Colonic mucosa (tissue), 4 donors: ENCODE data around the gene GPX4. TPM values are rescaled to one million over a fixed set of nuclear protein-coding genes. Genes with fewer than 3 reads are reported as not detected.

Experiments
- DNase-seq: peaks from one replicate; pipeline ENCODE4 v3.0.0-alpha.2; 2020
- H3K27ac ChIP-seq: fragments of 200-600 bp; one replicate; pipeline ENCODE4 v1.8.0; 2021
- H3K27me3 ChIP-seq: fragments of 200-600 bp; one replicate; pipeline ENCODE4 v1.8.0; 2021
- H3K36me3 ChIP-seq: fragments of 200-600 bp; one replicate; pipeline ENCODE4 v1.8.0; 2021
- H3K4me1 ChIP-seq: fragments of 200-600 bp; one replicate; pipeline ENCODE4 v1.8.0; 2021; ENCODE audit warnings: mild to moderate bottlenecking
- H3K4me3 ChIP-seq: fragments of 200-600 bp; one replicate; pipeline ENCODE4 v1.8.0; 2021
- H3K9ac ChIP-seq, 2 donors: one replicate each; pipeline ENCODE4 v1.7.0; 2013; ENCODE audit warnings: control low read depth in 2 of 2, low read depth in 2 of 2, low read length in 2 of 2
- H3K9me3 ChIP-seq: fragments of 200-600 bp; one replicate; pipeline ENCODE4 v1.8.0; 2021
- CTCF ChIP-seq: fragments of 200-600 bp; IDR thresholded peaks from one replicate; pipeline ENCODE4 v1.8.0; 2022; ENCODE audit warnings: antibody characterized with exemption, mild to moderate bottlenecking
- intact Hi-C: fragments of 100-400 bp; cut with DNase I; formaldehyde crosslinking; loops from one replicate; pipeline ENCODE4 v1.14.1; 2022
- total RNA-seq, 2 donors: library from RNA; stranded (reverse); fragmentation: NEBNext Ultra II Directional in 1 of 2; extraction: Animal tissue kit (Norgen Biotek cat#: 25700) in 1 of 2; gene quantifications; one replicate each; pipeline ENCODE4 v1.2.1, GENCODE V29; 2021
- donor health status: healthy.
- donor health status: DM: no; HTN: no; CAD: no.
- donor health status: DM: no; HTN: no; CAD: no.

GPX4 gene
- total RNA-seq, 2 donors from 2014 or later = 187 to 189 TPM

GRCh38 chr19:1089126-1089771, 14.5 kb upstream of the GPX4 start:
- Histone ChIP-seq H3K36me3 (peaks cover 5% of the 10 kb centered on the region), H3K4me1 (peaks cover 7% of the 10 kb centered on the region), H3K9me3 (no peaks in the 10 kb centered on the region), H3K4me3 (no peak overlapping the region), H3K27me3 (no peaks in the 10 kb centered on the region), H3K27ac (no peak overlapping the region), H3K9ac (no peak overlapping the region)
- no peak for TF ChIP-seq CTCF
- no peak for DNase-seq
- intact Hi-C loops = no loop called here

- Histone ChIP-seq H3K9me3 (no peaks in the 10 kb centered on the region), H3K36me3 (peaks cover 5% of the 10 kb centered on the region), H3K4me1 (peaks cover 8% of the 10 kb centered on the region), H3K9ac (no peak overlapping the region), H3K27ac (no peak overlapping the region), H3K27me3 (no peaks in the 10 kb centered on the region), H3K4me3 (no peak overlapping the region)
- TF ChIP-seq CTCF = no peak
- no peak for DNase-seq
- intact Hi-C loops = no loop called here
Measured at GRCh38 chr19:1089891-1090290, 13.9 kb upstream of the GPX4 start.

GRCh38 chr19:1090731-1091543, 12.9 kb upstream of the GPX4 start:
- Histone ChIP-seq H3K27ac (no peak overlapping the region), H3K36me3 (peaks cover 5% of the 10 kb centered on the region), H3K4me1 (peaks cover 13% of the 10 kb centered on the region), H3K4me3 (no peak overlapping the region), H3K9me3 (no peaks in the 10 kb centered on the region), H3K27me3 (no peaks in the 10 kb centered on the region), H3K9ac (no peak overlapping the region)
- intact Hi-C loops = no loop called here
- no peak for TF ChIP-seq CTCF
- no peak for DNase-seq

- H3K9ac ChIP-seq = no peak overlapping the region
- no peak overlapping the region for H3K4me3 ChIP-seq
- no peaks in the 10 kb centered on the region for H3K27me3 ChIP-seq
- H3K4me1 ChIP-seq = peaks cover 13% of the 10 kb centered on the region
- TF ChIP-seq CTCF = no peak
- intact Hi-C loops = no loop called here
- H3K27ac ChIP-seq = no peak overlapping the region
- peaks cover 5% of the 10 kb centered on the region for H3K36me3 ChIP-seq
- no peak for DNase-seq
- no peaks in the 10 kb centered on the region for H3K9me3 ChIP-seq
Measured at GRCh38 chr19:1091544-1092175, 12.1 kb upstream of the GPX4 start.

- Histone ChIP-seq H3K27me3 (no peaks in the 10 kb centered on the region), H3K4me1 (peaks cover 17% of the 10 kb centered on the region), H3K27ac (no peak overlapping the region), H3K4me3 (no peak overlapping the region), H3K9ac (no peak overlapping the region), H3K36me3 (peaks cover 5% of the 10 kb centered on the region), H3K9me3 (no peaks in the 10 kb centered on the region)
- intact Hi-C loops = no loop called here
- no peak for TF ChIP-seq CTCF
- no peak for DNase-seq
Measured at GRCh38 chr19:1093330-1093729, 10.5 kb upstream of the GPX4 start.
